ENCODE results near the gene CCDC47. TPM values are rescaled to one million over a fixed set of nuclear protein-coding genes. Genes with fewer than 3 reads are reported as not detected.

The CCDC47 gene
- total and polyA plus RNA-seq, 2 of the 4 experiments (the other 2 are of a cell fraction), result 45.7 to 62.0 TPM

- H4K91ac ChIP-seq (ENCODE audit: insufficient read depth, low read depth, low read length), result no peak overlapping the region
- no peak overlapping the region for H3K4me3 ChIP-seq (ENCODE audit: insufficient read depth, low read depth, low read length)
- H2BK5ac ChIP-seq (ENCODE audit: low read depth, low read length, poor library complexity, severe bottlenecking), result no peak overlapping the region
- H4K5ac ChIP-seq (ENCODE audit: low read depth, low read length), result no peak overlapping the region
- H4K8ac ChIP-seq (ENCODE audit: low read depth in 2 of 2, low read length in 2 of 2), result no peak overlapping the region
- no CpG with 5 or more reads among the region's 4 CpGs for WGBS, 2 experiments (ENCODE audit: extremely low coverage in 2 of 2, insufficient read length in 1 of 2)
- dilution Hi-C loops (cut with HindIII; ENCODE audit: low sequenced_read_pairs, unreplicated experiment) (no loop called here), intact Hi-C loops (cut with micrococcal nuclease) (no loop called here), in situ Hi-C loops (cut with MboI; ENCODE audit: low sequenced_read_pairs) (no loop called here)
- H2BK120ac ChIP-seq (ENCODE audit: low read depth, low read length), result no peak overlapping the region
- H2AFZ ChIP-seq (replicated peaks; ENCODE audit: low read length, poor library complexity), result no peak overlapping the region
- ChIA-PET POLR2A (ENCODE audit: unreplicated experiment) (interaction anchor here (1.1 kb wide), 1 partner anchor 9 kb away, joined by 5 read pairs; the partner anchor contains the start of genes CCDC47 and DDX42), CTCF (interaction anchor here (0.6 kb wide), 1 partner anchor 10 kb away, joined by 3 read pairs; no protein-coding TSS in a partner anchor)
- H3K4me2 ChIP-seq (ENCODE audit: low read depth, low read length), result no peak overlapping the region
- H3K9me3 ChIP-seq (ENCODE audit: control insufficient read depth, insufficient read depth, low read length), result no peaks in the 10 kb centered on the region
- no TSS peak for BruUV-seq (replicated peaks)
- H2BK15ac ChIP-seq (ENCODE audit: low read depth, low read length), result no peak overlapping the region
- peaks cover 15 to 41% of the 10 kb centered on the region in 2 experiments for H3K79me1 ChIP-seq (ENCODE audit: low read depth in 1 of 2, low read length in 2 of 2)
- no peak overlapping the region for H3K18ac ChIP-seq (ENCODE audit: low read depth, low read length)
- no peak overlapping the region for H3K14ac ChIP-seq (replicated peaks; ENCODE audit: low read depth, low read length)
- ATAC-seq (ENCODE audit: low read depth) (no peak), DNase-seq (no peak)
- no peak overlapping the region for H3K56ac ChIP-seq (ENCODE audit: extremely low read depth, insufficient read depth, low read length)
- H4K20me1 ChIP-seq (ENCODE audit: insufficient read depth, low read length), result peaks cover 21% of the 10 kb centered on the region
- TF ChIP-seq POLR2A (IDR thresholded peaks at IDR 0.05; ENCODE audit: low read depth, low read length), result no peak
- TF ChIP-seq BHLHE40 (IDR thresholded peaks at IDR 0.05; ENCODE audit: low read depth, low read length), result no peak
- TF ChIP-seq CEBPB (IDR thresholded peaks at IDR 0.05; ENCODE audit: low read depth, low read length), result no peak
- no peak for TF ChIP-seq RCOR1 (IDR thresholded peaks at IDR 0.05; ENCODE audit: insufficient replicate concordance, low read length)
- TF ChIP-seq USF2 (IDR thresholded peaks at IDR 0.05; ENCODE audit: low read depth, low read length), result no peak
- no peak for TF ChIP-seq RFX5 (IDR thresholded peaks at IDR 0.05; ENCODE audit: low read depth, low read length)
- no peak for TF ChIP-seq MAZ (IDR thresholded peaks at IDR 0.05; ENCODE audit: borderline replicate concordance, low read depth, low read length)
- no peak for TF ChIP-seq RAD21 (IDR thresholded peaks at IDR 0.05; ENCODE audit: low read length)
- TF ChIP-seq, protein P1, sequence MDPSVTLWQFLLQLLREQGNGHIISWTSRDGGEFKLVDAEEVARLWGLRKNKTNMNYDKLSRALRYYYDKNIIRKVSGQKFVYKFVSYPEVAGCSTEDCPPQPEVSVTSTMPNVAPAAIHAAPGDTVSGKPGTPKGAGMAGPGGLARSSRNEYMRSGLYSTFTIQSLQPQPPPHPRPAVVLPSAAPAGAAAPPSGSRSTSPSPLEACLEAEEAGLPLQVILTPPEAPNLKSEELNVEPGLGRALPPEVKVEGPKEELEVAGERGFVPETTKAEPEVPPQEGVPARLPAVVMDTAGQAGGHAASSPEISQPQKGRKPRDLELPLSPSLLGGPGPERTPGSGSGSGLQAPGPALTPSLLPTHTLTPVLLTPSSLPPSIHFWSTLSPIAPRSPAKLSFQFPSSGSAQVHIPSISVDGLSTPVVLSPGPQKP (IDR thresholded peaks at IDR 0.05; ENCODE audit: borderline replicate concordance, low read depth, low read length), result no peak
- no peak overlapping the region for H3K23ac ChIP-seq (ENCODE audit: low read depth, low read length)
- H3K27ac ChIP-seq (ENCODE audit: insufficient read depth, low read length), result no peak overlapping the region
- no peak overlapping the region for H3K9ac ChIP-seq (ENCODE audit: low read depth, low read length)
- H2AK5ac ChIP-seq (ENCODE audit: low read depth, low read length), result no peak overlapping the region
- H3K4ac ChIP-seq (ENCODE audit: low read depth, low read length), result no peak overlapping the region
- H2AK9ac ChIP-seq (replicated peaks; ENCODE audit: low read depth, low read length, poor library complexity), result no peak overlapping the region
- no peaks in the 10 kb centered on the region for H3K4me1 ChIP-seq (ENCODE audit: control insufficient read depth, insufficient read depth, low read length)
- H3K9me1 ChIP-seq (ENCODE audit: insufficient read depth, low read length), result no peaks in the 10 kb centered on the region
- peaks cover 22% of the 10 kb centered on the region for H3K36me3 ChIP-seq (ENCODE audit: control insufficient read depth, insufficient read depth, low read length)
- H3K27me3 ChIP-seq (ENCODE audit: control insufficient read depth, insufficient read depth, low read length), result no peaks in the 10 kb centered on the region
- H2BK20ac ChIP-seq (ENCODE audit: low read depth, low read length), result no peak overlapping the region
Observed at GRCh38 chr17:63764716-63765115, 8.7 kb downstream of the CCDC47 start.
